Parathyroid adenoma (tissue), 2 donors: ENCODE data around the gene FHOD3.
A peak's percentile ranks its signal among the peaks of the same experiment; 100 is the strongest.

Experiments
- H2AFZ ChIP-seq: fragments of 300-600 bp; sonication (generic); one replicate; pipeline ENCODE4 v1.7.0; 2017; ENCODE audit warnings: antibody characterized with exemption, mild to moderate bottlenecking
- H3K27ac ChIP-seq: fragments of 300-600 bp; sonication (generic); one replicate; pipeline ENCODE4 v1.7.0; 2017
- H3K27me3 ChIP-seq: fragments of 300-600 bp; sonication (generic); one replicate; pipeline ENCODE4 v1.7.0; 2017; ENCODE audit warnings: low read length; ENCODE audit not compliant: control insufficient read depth, insufficient read depth
- H3K36me3 ChIP-seq: fragments of 300-600 bp; sonication (generic); one replicate; pipeline ENCODE4 v1.7.0; 2017; ENCODE audit warnings: low read length; ENCODE audit not compliant: control insufficient read depth, insufficient read depth
- H3K4me1 ChIP-seq: fragments of 300-600 bp; sonication (generic); one replicate; pipeline ENCODE4 v1.7.0; 2017; ENCODE audit warnings: control low read depth
- H3K4me2 ChIP-seq: fragments of 300-600 bp; sonication (generic); one replicate; pipeline ENCODE4 v1.7.0; 2017; ENCODE audit warnings: low read length
- H3K4me3 ChIP-seq: fragments of 300-600 bp; sonication (generic); one replicate; pipeline ENCODE4 v1.7.0; 2017; ENCODE audit warnings: low read depth, low read length
- H3K79me2 ChIP-seq: fragments of 300-600 bp; sonication (generic); one replicate; pipeline ENCODE4 v1.7.0; 2017; ENCODE audit warnings: control low read depth
- H3K9ac ChIP-seq: fragments of 300-600 bp; sonication (generic); one replicate; pipeline ENCODE4 v1.7.0; 2017; ENCODE audit warnings: mild to moderate bottlenecking
- H3K9me3 ChIP-seq: fragments of 300-600 bp; sonication (generic); one replicate; pipeline ENCODE4 v1.7.0; 2017; ENCODE audit warnings: low read length; ENCODE audit not compliant: control insufficient read depth
- CTCF ChIP-seq: fragments of 300-600 bp; sonication (generic); IDR thresholded peaks from one replicate; pipeline ENCODE4 v1.7.0; 2017; ENCODE audit warnings: antibody characterized with exemption, mild to moderate bottlenecking
- donor health status: primary hyperparathyroidism.

Gene FHOD3

GRCh38 chr18:36676629-36677028 lies 379.1 kb downstream of the FHOD3 start:
- peaks cover 5% of the 10 kb centered on the region for H3K4me1 ChIP-seq
- no peaks in the 10 kb centered on the region for H3K9me3 ChIP-seq
- TF ChIP-seq CTCF = no peak
- H3K9ac ChIP-seq = no peak overlapping the region
- H3K79me2 ChIP-seq = no peaks in the 10 kb centered on the region
- H2AFZ ChIP-seq = no peak overlapping the region
- no peaks in the 10 kb centered on the region for H3K27me3 ChIP-seq
- no peaks in the 10 kb centered on the region for H3K36me3 ChIP-seq
- H3K4me3 ChIP-seq = no peak overlapping the region
- H3K27ac ChIP-seq = no peak overlapping the region
- no peak overlapping the region for H3K4me2 ChIP-seq

GRCh38 chr18:36680042-36680441 lies 382.5 kb downstream of the FHOD3 start:
- TF ChIP-seq CTCF = no peak
- Histone ChIP-seq H3K9ac (no peak overlapping the region), H3K4me2 (no peak overlapping the region), H3K79me2 (no peaks in the 10 kb centered on the region), H2AFZ (no peak overlapping the region), H3K27ac (no peak overlapping the region), H3K27me3 (no peaks in the 10 kb centered on the region), H3K4me1 (no peaks in the 10 kb centered on the region), H3K4me3 (no peak overlapping the region), H3K36me3 (no peaks in the 10 kb centered on the region), H3K9me3 (no peaks in the 10 kb centered on the region)

GRCh38 chr18:36685580-36685979 lies 388.1 kb downstream of the FHOD3 start:
- H3K4me2 ChIP-seq = no peak overlapping the region
- TF ChIP-seq CTCF = no peak
- H3K36me3 ChIP-seq = no peaks in the 10 kb centered on the region
- no peak overlapping the region for H3K9ac ChIP-seq
- no peaks in the 10 kb centered on the region for H3K9me3 ChIP-seq
- no peak overlapping the region for H3K4me3 ChIP-seq
- no peak overlapping the region for H3K27ac ChIP-seq
- H3K79me2 ChIP-seq = no peaks in the 10 kb centered on the region
- H3K4me1 ChIP-seq = no peaks in the 10 kb centered on the region
- H2AFZ ChIP-seq = no peak overlapping the region
- no peaks in the 10 kb centered on the region for H3K27me3 ChIP-seq

GRCh38 chr18:36688020-36688965 lies 390.8 kb downstream of the FHOD3 start:
- H3K79me2 ChIP-seq = no peaks in the 10 kb centered on the region
- H3K27ac ChIP-seq = no peak overlapping the region

More at GRCh38 chr18:36688020-36688965, 390.8 kb downstream of the FHOD3 start:
- no peak overlapping the region for H3K4me3 ChIP-seq
- H2AFZ ChIP-seq = no peak overlapping the region
- peak; percentile 87 for TF ChIP-seq CTCF
- H3K4me2 ChIP-seq = no peak overlapping the region
- no peaks in the 10 kb centered on the region for H3K9me3 ChIP-seq
- no peaks in the 10 kb centered on the region for H3K4me1 ChIP-seq
- no peaks in the 10 kb centered on the region for H3K27me3 ChIP-seq
- H3K9ac ChIP-seq = no peak overlapping the region
- no peaks in the 10 kb centered on the region for H3K36me3 ChIP-seq
